K562 (cell line): Measurements from ENCODE around the gene LTK. TPM values are rescaled to one million over a fixed set of nuclear protein-coding genes. Genes with fewer than 3 reads are reported as not detected.

Experiments
- CREM ChIP-seq: IDR thresholded peaks from 2 replicates; pipeline ENCODE4 v1.6.1; 2014; ENCODE audit warnings: antibody characterized with exemption, low read depth
- HNRNPLL ChIP-seq: fragments of 200-400 bp; formaldehyde crosslinking; IDR thresholded peaks from 2 replicates; pipeline ENCODE4 v1.6.1; 2017; ENCODE audit warnings: low read length, low read depth, mild to moderate bottlenecking; ENCODE audit not compliant: poor library complexity, severe bottlenecking
- L3MBTL2 ChIP-seq: fragments of 450-650 bp; IDR thresholded peaks from 2 replicates; pipeline ENCODE4 v1.6.1; 2016; ENCODE audit warnings: mild to moderate bottlenecking, moderate library complexity
- NCOA4 ChIP-seq: fragments of 450-650 bp; IDR thresholded peaks from 2 replicates; pipeline ENCODE4 v1.6.1; 2018; ENCODE audit warnings: mild to moderate bottlenecking; ENCODE audit not compliant: partially characterized antibody
- NR2C2 ChIP-seq, 2 experiments: fragments of 200-800 bp in 1 of 2; sonication (Bioruptor generic) in 1 of 2; sonication (generic) in 1 of 2; formaldehyde crosslinking in 1 of 2; IDR thresholded peaks; 2 replicates each; pipeline versions ENCODE4 v1.6.1 to v1.8.0; 2016 to 2022; ENCODE audit warnings: mild to moderate bottlenecking in 1 of 2, missing compliant biosample characterization in 1 of 2, missing genetic modification characterization in 1 of 2, missing genetic modification reagents in 1 of 2
- NRF1 ChIP-seq, 2 experiments: fragments of 450-650 bp; IDR thresholded peaks in 1 of 2; conservative IDR thresholded peaks in 1 of 2; 2 replicates each; pipeline ENCODE4 v1.6.1; 2014; ENCODE audit warnings: mild to moderate bottlenecking in 2 of 2
- SIN3A ChIP-seq, 2 experiments: fragments of 150-350 bp in 1 of 2; IDR thresholded peaks; 2 replicates each; pipeline ENCODE4 v1.6.1; 2011 to 2016; ENCODE audit warnings: borderline replicate concordance in 2 of 2, low read depth in 2 of 2, low read length in 2 of 2, mild to moderate bottlenecking in 2 of 2, moderate library complexity in 2 of 2; ENCODE audit not compliant: control insufficient read depth in 1 of 2
- ZBTB11 ChIP-seq, 3 experiments: fragments of 200-800 bp in 1 of 3; fragments of 250-450 bp in 1 of 3; fragments of 450-650 bp in 1 of 3; sonication (Bioruptor Pico) in 1 of 3; sonication (Bioruptor generic) in 1 of 3; formaldehyde crosslinking in 1 of 3; IDR thresholded peaks; 2 replicates each; pipeline versions ENCODE4 v1.6.1 to v1.8.0; 2016 to 2022; ENCODE audit warnings: mild to moderate bottlenecking in 2 of 3, missing genetic modification characterization in 2 of 3, missing compliant biosample characterization in 1 of 3, moderate library complexity in 1 of 3
- ZBTB33 ChIP-seq: sonication (generic); formaldehyde crosslinking; IDR thresholded peaks from 2 replicates; pipeline ENCODE4 v1.8.1; 2023; ENCODE audit warnings: mild to moderate bottlenecking, missing genetic modification reagents
- ZBTB7A ChIP-seq: IDR thresholded peaks from 2 replicates; pipeline ENCODE4 v1.6.1; 2011; ENCODE audit warnings: low read depth, mild to moderate bottlenecking, low read length, moderate library complexity, borderline replicate concordance; ENCODE audit not compliant: control insufficient read depth
- ZNF282 ChIP-seq: sonication (generic); formaldehyde crosslinking; IDR thresholded peaks from 2 replicates; pipeline ENCODE4 v1.8.1; 2023; ENCODE audit warnings: missing genetic modification reagents
- polyA plus RNA-seq, 8 experiments: library from polyadenylated mRNA; depleted of rRNA in 4 of 8; stranded (reverse) in 5 of 8; unstranded in 3 of 8; fragments of >200 nt; fragmentation: Nextera tagmentation in 2 of 8; fragmentation: Illumina TruSeq in 1 of 8; extraction: Ambion mirVana in 2 of 8; extraction: Trizol in 1 of 8; gene quantifications; 2 replicates each; pipeline versions ENCODE4 v1.2.1 to v1.2.3, GENCODE V29; 2011 to 2014; ENCODE audit warnings: inconsistent platforms in 1 of 8, missing spikeins in 1 of 8
- total RNA-seq, 7 experiments: library from RNA; depleted of rRNA in 6 of 7; stranded (reverse); fragments of >200 nt in 6 of 7; fragmentation: Illumina TruSeq in 2 of 7; extraction: Trizol in 2 of 7; gene quantifications; 2 replicates each; pipeline versions ENCODE4 v1.2.1 to v1.2.3, GENCODE V29; 2011 to 2021; ENCODE audit warnings: low replicate concordance in 1 of 7
- TF ChIP-seq, protein P1 (sequence below): fragments of 450-650 bp; IDR thresholded peaks from 2 replicates; pipeline ENCODE4 v1.6.1; 2017; ENCODE audit warnings: antibody characterized with exemption, mild to moderate bottlenecking

Gene LTK
- total and polyA plus RNA-seq, 9 of the 15 experiments (the other 6 are each of a cell fraction or from before 2014, with no cell fraction given), result 0.25 to 4.4 (median 1.8) TPM

- TF ChIP-seq, protein P1, sequence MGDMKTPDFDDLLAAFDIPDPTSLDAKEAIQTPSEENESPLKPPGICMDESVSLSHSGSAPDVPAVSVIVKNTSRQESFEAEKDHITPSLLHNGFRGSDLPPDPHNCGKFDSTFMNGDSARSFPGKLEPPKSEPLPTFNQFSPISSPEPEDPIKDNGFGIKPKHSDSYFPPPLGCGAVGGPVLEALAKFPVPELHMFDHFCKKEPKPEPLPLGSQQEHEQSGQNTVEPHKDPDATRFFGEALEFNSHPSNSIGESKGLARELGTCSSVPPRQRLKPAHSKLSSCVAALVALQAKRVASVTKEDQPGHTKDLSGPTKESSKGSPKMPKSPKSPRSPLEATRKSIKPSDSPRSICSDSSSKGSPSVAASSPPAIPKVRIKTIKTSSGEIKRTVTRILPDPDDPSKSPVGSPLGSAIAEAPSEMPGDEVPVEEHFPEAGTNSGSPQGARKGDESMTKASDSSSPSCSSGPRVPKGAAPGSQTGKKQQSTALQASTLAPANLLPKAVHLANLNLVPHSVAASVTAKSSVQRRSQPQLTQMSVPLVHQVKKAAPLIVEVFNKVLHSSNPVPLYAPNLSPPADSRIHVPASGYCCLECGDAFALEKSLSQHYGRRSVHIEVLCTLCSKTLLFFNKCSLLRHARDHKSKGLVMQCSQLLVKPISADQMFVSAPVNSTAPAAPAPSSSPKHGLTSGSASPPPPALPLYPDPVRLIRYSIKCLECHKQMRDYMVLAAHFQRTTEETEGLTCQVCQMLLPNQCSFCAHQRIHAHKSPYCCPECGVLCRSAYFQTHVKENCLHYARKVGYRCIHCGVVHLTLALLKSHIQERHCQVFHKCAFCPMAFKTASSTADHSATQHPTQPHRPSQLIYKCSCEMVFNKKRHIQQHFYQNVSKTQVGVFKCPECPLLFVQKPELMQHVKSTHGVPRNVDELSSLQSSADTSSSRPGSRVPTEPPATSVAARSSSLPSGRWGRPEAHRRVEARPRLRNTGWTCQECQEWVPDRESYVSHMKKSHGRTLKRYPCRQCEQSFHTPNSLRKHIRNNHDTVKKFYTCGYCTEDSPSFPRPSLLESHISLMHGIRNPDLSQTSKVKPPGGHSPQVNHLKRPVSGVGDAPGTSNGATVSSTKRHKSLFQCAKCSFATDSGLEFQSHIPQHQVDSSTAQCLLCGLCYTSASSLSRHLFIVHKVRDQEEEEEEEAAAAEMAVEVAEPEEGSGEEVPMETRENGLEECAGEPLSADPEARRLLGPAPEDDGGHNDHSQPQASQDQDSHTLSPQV, result peak; percentile 9; the same call in 1 of the 2 replicates
- peak; percentile 62 for TF ChIP-seq HNRNPLL
- TF ChIP-seq ZNF282 (CRISPR knock-in tag), result no peak; the same call in 1 of the 2 replicates
- 0 out of 6 replicates have a peak, but pooled peaks of 1 of the 3 experiments have one; percentile 2 for TF ChIP-seq ZBTB11 (CRISPR knock-in tag; IDR thresholded peaks at IDR 0.05)
- TF ChIP-seq SIN3A (IDR thresholded peaks at IDR 0.05; ENCODE audit: borderline replicate concordance in 2 of 2, control insufficient read depth in 1 of 2, low read depth in 2 of 2, low read length in 2 of 2), result 0 out of 4 replicates have a peak, but pooled peaks of 1 of the 2 experiments have one; percentile 58
- peak; percentile 15; the same call in 1 of the 2 replicates for TF ChIP-seq ZBTB7A
- TF ChIP-seq ZBTB33 (CRISPR knock-in tag), result 0 out of 2 replicates have a peak, but pooled peaks have one; percentile 21
- TF ChIP-seq CREM, result 0 out of 2 replicates have a peak, but pooled peaks have one; percentile 24
- TF ChIP-seq NRF1 (conservative IDR thresholded peaks at IDR 0.05 in 1 of 2, IDR thresholded peaks at IDR 0.05 in 1 of 2), result 0 out of 4 replicates have a peak, but pooled peaks of 1 of the 2 experiments have one; percentile 17
- no peak; the same call in 1 of the 2 replicates for TF ChIP-seq L3MBTL2
- no peak for TF ChIP-seq NR2C2 (CRISPR knock-in tag; IDR thresholded peaks at IDR 0.05)
- TF ChIP-seq NR2C2 (tag; IDR thresholded peaks at IDR 0.05), result peak; percentile 1; the same call in 1 of the 2 replicates
- no peak for TF ChIP-seq NCOA4
Measured at GRCh38 chr15:41512940-41513505, 604 bp downstream of the LTK start (continued).
